ENCODE results near the gene SCAMP1.
A peak's percentile ranks its signal among the peaks of the same experiment; 100 is the strongest.

Gene SCAMP1

DNA sequence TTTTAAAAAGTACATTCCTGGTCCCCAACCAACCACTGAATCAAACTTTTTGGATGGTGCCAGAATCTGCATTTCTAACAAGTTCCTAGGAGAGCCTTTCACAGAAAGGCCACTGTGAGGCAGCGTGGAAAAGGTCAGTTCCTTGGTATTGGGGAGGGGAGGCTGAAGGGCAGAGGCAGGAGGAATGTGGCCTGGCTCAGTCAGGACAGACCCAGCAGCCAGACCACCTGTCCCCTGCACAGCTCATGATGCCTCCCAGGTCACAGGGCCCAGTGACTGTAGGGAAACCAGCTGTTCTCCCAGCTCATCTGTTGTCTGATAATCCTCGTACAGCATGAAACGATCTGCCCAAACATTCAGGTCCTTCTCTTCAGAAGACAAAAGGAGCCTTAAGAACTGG, 155.3 kb downstream of the SCAMP1 start:
- no peak for DNase-seq

DNA sequence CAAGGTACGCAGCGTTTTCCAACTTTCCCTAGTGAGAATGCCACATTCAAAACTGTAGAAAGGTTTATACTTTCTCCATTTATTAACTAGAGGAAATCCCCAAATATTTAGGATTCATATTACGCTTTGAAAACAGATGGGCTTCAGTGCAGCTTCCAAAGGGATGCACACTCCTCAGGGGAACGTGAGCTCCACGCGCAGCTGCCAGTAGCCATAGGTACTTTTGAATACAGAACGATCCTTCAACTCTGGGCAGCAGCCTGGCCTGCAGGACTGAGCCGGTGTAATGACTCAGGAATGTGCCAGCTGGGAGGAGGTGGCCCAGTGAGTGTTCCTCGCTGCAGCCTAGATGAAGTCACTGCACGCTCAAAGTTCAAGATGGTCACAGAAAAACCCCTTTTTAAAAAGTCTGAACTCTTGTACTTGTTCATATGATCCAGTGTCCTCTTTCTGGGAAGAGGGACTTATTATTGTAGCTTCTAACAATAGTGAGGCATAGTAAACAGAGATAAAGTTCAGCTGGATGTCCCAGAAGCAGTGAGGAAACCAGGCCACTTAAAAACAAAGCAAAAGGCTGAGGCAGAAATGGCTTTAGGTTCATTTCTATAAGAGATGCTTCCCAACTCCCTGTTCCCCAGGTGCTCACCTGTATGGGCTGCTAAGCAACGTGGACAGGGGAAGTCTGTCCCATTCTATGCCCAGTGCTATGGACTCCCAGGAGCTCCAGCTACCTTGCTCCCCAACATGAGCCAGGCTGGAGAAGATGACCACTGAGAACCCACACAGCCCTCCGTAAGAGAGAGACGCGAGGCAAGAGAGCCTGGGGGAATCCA, 158.2 kb downstream of the SCAMP1 start:
- no peak for DNase-seq

DNA sequence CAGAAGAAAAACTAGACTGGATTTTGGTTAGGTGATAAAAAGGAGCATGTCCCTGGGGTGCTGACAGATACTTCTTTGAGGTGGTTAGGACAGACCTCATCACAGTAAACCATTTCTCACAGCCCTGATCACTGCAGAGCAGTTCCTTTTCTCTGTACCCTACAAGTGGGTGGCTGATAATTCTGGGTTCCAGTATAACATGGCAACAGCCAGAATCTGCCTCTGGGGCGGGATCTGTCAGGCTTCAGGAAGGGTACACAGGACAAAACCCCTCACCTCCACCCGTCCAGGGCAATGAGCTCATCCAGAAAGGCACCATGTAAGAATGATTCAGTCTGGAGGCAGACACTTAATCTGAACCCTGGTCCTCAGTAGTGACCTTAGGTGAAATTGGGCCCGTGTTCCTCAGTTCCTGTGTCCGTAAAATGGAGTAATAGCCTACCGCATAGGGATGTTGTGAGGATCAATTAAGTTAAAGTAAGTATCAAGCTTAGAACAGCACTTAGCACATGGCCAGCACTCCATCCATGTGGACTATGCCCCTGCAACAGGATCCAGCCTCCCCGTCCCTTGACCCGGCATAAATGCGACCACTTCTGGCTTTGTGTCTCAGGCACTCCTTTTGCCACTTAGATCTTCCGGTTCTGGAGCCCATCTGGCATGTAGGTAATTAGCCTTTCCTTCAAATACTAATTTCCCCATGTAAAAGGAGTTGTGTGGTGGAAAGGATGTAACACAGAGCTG, 159.0 kb downstream of the SCAMP1 start:
- no peak for DNase-seq

DNA sequence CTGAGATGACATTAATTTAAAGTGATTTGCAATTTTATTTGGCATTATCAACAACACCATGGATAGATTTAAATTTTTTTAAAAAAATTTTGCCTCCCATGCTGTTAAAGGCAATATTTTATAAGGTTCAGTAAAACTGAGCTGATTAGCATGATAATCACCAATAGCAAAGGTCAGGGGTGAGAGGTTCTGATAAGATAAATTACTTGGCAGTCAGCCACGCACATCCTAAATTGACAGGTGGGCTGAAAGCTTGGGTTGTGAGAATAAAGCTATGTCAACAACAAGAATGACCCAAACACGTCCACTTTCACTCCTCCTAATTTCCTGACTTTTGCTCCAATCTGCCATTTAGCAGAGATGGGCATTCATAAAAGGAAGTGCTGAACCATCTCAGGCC, 161.0 kb downstream of the SCAMP1 start:
- no peak for DNase-seq

DNA sequence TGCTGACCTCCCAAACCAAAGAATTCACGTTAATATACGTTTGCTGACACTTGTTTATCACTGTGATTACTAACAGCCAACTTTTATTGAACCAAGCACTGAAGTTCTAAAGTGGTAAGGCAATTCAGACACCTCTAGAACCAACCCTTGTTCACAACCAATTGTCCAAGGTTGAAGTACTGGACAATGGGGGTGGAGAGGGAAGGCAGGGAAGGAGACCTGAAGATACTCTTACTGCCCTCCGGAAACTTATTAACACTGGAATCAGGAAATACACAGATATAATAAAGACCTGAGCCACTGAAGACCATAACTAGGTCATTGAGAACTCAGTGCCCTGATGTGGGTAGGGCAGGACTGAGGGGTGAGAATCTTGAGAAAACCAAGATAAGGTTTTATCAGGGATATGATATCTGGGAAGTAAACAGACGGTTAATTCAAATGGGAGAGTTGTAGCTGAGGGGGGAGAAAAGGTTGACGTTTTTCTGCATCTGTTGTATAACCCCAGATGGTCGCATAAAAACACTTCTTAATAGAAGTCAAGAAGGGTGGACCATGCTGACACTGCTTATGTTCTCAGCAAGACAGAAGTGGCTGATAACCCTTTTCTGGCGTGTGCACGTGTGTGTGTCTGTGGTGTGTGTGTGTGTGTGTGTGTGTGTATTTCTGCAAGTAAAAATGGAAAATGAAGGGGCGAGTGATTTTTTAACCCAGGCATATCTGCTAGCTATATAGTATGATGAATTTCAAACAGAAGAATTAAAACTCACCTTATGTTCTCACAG, 162.3 kb downstream of the SCAMP1 start:
- DNase-seq: no peak

DNA sequence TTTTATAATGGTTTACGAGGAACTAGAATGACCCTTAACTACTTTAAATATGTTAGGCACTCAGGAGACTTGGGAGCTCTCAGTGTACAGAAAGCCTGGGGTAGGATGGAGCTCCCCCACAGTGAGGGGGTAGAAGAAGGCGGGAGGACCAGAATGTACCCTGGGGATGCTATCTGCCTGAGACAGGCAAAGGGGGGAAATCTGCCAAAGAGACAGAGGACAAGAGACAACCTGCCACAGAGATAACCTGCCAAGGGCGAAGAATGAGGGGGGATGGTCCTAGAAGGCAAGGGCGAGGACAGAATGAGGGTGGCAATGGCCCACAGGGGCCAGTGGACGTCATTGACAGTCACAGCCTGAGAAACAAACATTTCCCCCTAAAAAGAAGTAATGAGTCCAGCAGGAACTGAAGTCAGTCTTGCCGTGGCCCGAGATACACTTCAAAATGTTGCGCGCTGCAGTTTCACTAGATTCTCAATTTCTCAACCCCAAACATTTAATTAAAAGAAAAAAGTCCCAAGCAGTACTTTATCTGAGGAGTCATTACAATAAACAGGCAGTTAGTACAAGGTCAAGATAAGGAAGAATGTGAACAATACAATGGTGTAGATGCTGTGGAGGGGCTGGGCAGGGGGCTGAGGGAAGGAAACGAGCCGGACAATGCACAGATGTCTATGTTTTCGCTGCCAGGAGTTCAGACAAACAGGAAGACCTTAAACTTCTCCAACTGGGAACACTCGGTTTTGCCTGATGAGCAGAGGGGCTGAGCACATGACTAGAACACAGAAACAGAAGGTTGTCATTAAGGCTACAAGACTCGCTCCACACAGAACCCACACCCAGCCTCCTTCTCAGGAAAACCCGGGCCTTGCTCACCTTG, 163.1 kb downstream of the SCAMP1 start:
- DNase-seq: no peak

DNA sequence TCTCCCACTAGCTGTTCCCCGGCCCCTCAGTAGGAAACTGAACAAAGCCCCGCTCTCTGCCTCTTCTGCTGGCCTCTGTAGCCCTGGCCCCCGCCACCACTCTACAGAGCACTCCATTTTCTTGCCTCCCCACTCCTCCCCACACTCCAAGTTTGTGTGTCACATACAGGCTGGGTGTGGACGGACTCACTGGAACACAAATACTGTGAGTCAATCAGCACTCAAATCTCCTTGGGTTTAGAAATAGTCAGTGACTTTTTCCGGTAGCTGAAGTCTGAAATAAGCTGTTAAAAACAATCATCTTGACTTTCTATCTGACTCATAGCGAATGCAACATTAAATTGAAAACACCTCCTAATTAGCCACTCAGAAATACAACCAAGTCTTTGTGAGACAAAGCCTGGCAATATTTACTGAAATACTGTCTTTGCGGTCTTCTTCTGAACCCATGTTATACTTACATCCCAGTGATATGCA, 165.7 kb downstream of the SCAMP1 start:
- peak; percentile 46 for DNase-seq

DNA sequence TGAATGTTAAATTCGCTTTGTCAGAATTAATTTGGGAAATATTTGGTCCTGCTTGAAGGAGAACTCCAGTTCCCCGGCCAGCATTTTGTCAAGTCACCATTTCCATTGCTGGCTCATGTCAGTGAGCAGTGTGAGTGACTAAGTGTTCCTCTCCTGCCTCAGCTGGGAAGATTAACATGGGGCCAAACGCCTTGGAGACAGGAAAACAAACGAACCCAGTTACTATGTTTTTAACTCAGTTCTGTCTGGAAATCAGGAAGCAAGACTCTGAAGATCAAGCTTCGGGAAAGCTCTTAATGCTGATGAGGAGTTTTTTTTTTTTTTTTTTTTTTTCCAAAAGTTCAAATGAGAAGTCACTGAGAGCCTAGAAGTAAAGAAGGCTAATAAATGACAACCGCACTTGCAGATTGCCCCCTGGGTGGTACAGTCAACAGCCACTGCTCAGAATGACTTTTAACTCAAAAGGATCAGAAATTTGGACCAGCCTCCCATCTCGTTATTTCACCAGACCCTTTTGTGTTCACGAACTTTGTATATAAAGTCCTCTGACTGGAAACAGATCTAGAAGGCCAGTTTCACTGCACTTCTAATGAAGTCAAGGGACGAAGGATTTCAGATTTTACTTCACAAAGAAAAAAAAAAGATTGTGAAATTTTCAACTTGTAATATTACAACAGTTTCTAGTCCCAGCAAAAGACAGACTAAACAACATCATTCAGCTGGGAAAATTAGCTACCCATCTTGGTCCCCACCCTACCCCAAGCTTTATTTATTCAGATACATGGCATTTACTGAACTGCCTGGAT, 166.8 kb downstream of the SCAMP1 start:
- peak; percentile 64 for DNase-seq

DNA sequence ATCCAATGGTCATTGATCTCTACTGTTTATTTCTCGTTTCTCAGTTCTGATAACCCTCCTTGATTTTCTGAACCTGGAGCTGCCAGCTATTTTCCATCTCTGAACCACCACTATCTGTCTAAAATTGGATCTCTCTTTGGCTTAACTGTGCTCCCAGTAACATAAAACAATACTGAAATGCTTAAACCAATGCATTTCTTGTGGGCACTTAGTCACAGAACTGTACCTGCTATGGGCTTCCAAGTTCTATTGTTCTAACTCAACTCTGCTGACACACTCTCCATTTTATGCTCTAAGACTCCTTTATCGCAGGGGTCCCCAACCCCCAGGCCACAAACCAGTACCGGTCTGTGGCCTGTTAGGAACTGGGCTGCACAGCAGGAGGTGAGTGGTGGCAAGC, 167.5 kb downstream of the SCAMP1 start:
- no peak for DNase-seq

Measured in MV-4-11 (cell line).